Caco-2 (cell line): ENCODE results near the gene DALRD3. TPM values are rescaled to one million over a fixed set of nuclear protein-coding genes. Genes with fewer than 3 reads are reported as not detected.

Experiments used
- BruUV-seq: library from RNA; stranded (reverse); fragments of 400-500 nt; replicated peaks from 2 replicates; lab custom pipeline; 2021; lab: Mats Ljungman, UMichigan
- CTCF ChIA-PET: fragments of 300-600 bp; sonication (Branson Sonifier 250); formaldehyde crosslinking; loops from one replicate; lab custom pipeline; 2022; ENCODE audit warnings: antibody characterized with exemption; lab: Charles Lee
- POLR2A ChIA-PET: fragments of 300-600 bp; sonication (Branson Sonifier 250); formaldehyde crosslinking; loops from one replicate; lab custom pipeline; 2022; ENCODE audit warnings: antibody characterized with exemption; lab: Charles Lee
- DNase-seq, 2 experiments: peaks; one replicate each; pipeline versions ENCODE4 v3.0.0 to v3.0.0-alpha.2; 2020 to 2022
- H3K27me3 ChIP-seq: replicated peaks from 2 replicates; pipeline ENCODE4 v1.6.0; 2011; ENCODE audit warnings: low read length; ENCODE audit not compliant: control insufficient read depth, insufficient read depth
- H3K36me3 ChIP-seq: 2 replicates; pipeline ENCODE4 v1.5.1; 2011; ENCODE audit warnings: low read length; ENCODE audit not compliant: control insufficient read depth, insufficient read depth
- H3K4me1 ChIP-seq: fragments of 250-450 bp; sonication (Bioruptor Pico); 2 replicates; pipeline ENCODE4 v1.5.1; 2020; ENCODE audit warnings: mild to moderate bottlenecking
- H3K4me3 ChIP-seq: 2 replicates; pipeline ENCODE4 v1.5.1; 2011; ENCODE audit warnings: low read depth, mild to moderate bottlenecking, control low read depth, low read length
- H3K9me3 ChIP-seq: fragments of 250-450 bp; sonication (Bioruptor Pico); 2 replicates; pipeline ENCODE4 v1.5.1; 2020; ENCODE audit warnings: mild to moderate bottlenecking, moderate library complexity
- H3K27ac Mint-ChIP-seq: one replicate; pipeline ENCODE4 v1.8.0; 2022; ENCODE audit warnings: mixed read lengths; ENCODE audit not compliant: unreplicated experiment
- H3K27me3 Mint-ChIP-seq: one replicate; pipeline ENCODE4 v1.8.0; 2022; ENCODE audit warnings: mixed read lengths; ENCODE audit not compliant: insufficient read depth, unreplicated experiment
- H3K36me3 Mint-ChIP-seq: one replicate; pipeline ENCODE4 v1.8.0; 2022; ENCODE audit warnings: mild to moderate bottlenecking, mixed read lengths; ENCODE audit not compliant: insufficient read depth, unreplicated experiment
- H3K4me1 Mint-ChIP-seq: one replicate; pipeline ENCODE4 v1.8.0; 2022; ENCODE audit warnings: low read depth, mixed read lengths; ENCODE audit not compliant: unreplicated experiment
- H3K4me3 Mint-ChIP-seq: one replicate; pipeline ENCODE4 v1.8.0; 2022; ENCODE audit warnings: mild to moderate bottlenecking, moderate library complexity, mixed read lengths; ENCODE audit not compliant: unreplicated experiment
- H3K9me3 Mint-ChIP-seq: one replicate; pipeline ENCODE4 v1.8.0; 2022; ENCODE audit warnings: mixed read lengths; ENCODE audit not compliant: unreplicated experiment
- intact Hi-C: fragments of 100-400 bp; cut with micrococcal nuclease; formaldehyde crosslinking; loops from one replicate; pipeline ENCODE4 v1.10.0; 2022; ENCODE audit not compliant: unreplicated experiment
- total RNA-seq: library from RNA; stranded (reverse); gene quantifications from 2 replicates; pipeline ENCODE4 v1.2.3, GENCODE V29; 2022
- TF ChIP-seq, protein P1 (sequence below), 2 experiments: fragments of 200-600 bp in 1 of 2; IDR thresholded peaks; 1 replicate in 1 of 2; 2 replicates in 1 of 2; pipeline versions ENCODE4 v1.5.1 to v1.8.0; 2011 to 2022; ENCODE audit warnings: antibody characterized with exemption in 1 of 2, control low read depth in 1 of 2, inconsistent platforms in 1 of 2, low read depth in 1 of 2, low read length in 1 of 2, mild to moderate bottlenecking in 1 of 2, moderate library complexity in 1 of 2; ENCODE audit not compliant: insufficient read depth in 1 of 2, severe bottlenecking in 1 of 2, unreplicated experiment in 1 of 2

The DALRD3 gene
- total RNA-seq, 1 experiment from 2014 or later = 21.4 TPM

DNA sequence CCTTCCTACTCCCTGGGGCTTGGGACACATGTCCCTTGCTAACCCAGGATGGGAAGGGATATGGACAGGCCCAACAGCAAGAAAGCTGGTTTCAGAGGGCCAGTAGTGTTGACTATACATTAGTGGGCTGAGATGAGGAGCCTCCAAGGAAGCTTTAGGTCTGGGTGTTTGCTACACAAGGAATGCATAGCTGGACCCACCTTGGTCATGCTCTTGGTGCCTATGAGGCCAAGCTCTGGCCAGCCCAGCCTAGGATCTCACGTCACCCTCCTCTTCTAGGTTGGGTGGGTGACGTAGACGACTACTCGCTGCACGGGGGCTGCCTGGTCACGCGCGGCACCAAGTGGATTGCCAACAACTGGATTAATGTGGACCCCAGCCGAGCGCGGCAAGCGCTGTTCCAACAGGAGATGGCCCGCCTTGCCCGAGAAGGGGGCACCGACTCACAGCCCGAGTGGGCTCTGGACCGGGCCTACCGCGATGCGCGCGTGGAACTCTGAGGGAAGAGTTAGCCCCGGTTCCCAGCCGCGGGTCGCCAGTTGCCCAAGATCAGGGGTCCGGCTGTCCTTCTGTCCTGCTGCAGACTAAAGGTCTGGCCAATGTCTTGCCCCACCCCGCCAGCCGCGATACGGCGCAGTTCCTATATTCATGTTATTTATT is 11.8 kb downstream of the DALRD3 start:
- no peak for DNase-seq
- TSS peak; percentile 95 for BruUV-seq
- intact Hi-C loops = loop anchor here (2.0 kb wide), 1 partner anchor 18 kb away; no protein-coding TSS in a partner anchor
- peaks cover 13% of the 10 kb centered on the region for H3K4me1 Mint-ChIP-seq
- ChIA-PET POLR2A (interaction anchor here (0.5 to 2.8 kb wide), 17 partner anchors 12 to 334 kb away, joined by 3 to 92 read pairs (median 9); partner anchors contain the start of genes ARIH2, DALRD3, IMPDH2 and IP6K2), CTCF (interaction anchor here (0.7 to 2.0 kb wide), 11 partner anchors 10 to 797 kb away, joined by 3 to 54 read pairs (median 4); partner anchors contain the start of genes DALRD3, INKA1, NDUFAF3 and P4HTM)
- Histone ChIP-seq H3K4me1 (peaks cover 26% of the 10 kb centered on the region), H3K9me3 (no peaks in the 10 kb centered on the region), H3K4me3 (peak overlapping the region; percentile 92), H3K27me3 (no peaks in the 10 kb centered on the region), H3K36me3 (no peaks in the 10 kb centered on the region; the same call in 1 of the 2 replicates)
- peak overlapping the region; percentile 98 for H3K27ac Mint-ChIP-seq
- peak overlapping the region; percentile 94 for H3K4me3 Mint-ChIP-seq
- H3K27me3 Mint-ChIP-seq = no peaks in the 10 kb centered on the region
- peaks cover 58% of the 10 kb centered on the region for H3K36me3 Mint-ChIP-seq
- TF ChIP-seq, protein P1, sequence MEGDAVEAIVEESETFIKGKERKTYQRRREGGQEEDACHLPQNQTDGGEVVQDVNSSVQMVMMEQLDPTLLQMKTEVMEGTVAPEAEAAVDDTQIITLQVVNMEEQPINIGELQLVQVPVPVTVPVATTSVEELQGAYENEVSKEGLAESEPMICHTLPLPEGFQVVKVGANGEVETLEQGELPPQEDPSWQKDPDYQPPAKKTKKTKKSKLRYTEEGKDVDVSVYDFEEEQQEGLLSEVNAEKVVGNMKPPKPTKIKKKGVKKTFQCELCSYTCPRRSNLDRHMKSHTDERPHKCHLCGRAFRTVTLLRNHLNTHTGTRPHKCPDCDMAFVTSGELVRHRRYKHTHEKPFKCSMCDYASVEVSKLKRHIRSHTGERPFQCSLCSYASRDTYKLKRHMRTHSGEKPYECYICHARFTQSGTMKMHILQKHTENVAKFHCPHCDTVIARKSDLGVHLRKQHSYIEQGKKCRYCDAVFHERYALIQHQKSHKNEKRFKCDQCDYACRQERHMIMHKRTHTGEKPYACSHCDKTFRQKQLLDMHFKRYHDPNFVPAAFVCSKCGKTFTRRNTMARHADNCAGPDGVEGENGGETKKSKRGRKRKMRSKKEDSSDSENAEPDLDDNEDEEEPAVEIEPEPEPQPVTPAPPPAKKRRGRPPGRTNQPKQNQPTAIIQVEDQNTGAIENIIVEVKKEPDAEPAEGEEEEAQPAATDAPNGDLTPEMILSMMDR (IDR thresholded peaks at IDR 0.05; ENCODE audit: insufficient read depth in 1 of 2, low read depth in 1 of 2, low read length in 1 of 2, severe bottlenecking in 1 of 2, unreplicated experiment in 1 of 2) = no peak
- no peaks in the 10 kb centered on the region for H3K9me3 Mint-ChIP-seq

GRCh38 chr3:49005998-49006397 is 12.4 kb downstream of the DALRD3 start:
- no peaks in the 10 kb centered on the region for H3K27me3 Mint-ChIP-seq
- peak overlapping the region; percentile 98 for H3K27ac Mint-ChIP-seq
- Histone ChIP-seq H3K36me3 (no peaks in the 10 kb centered on the region; the same call in 1 of the 2 replicates), H3K4me3 (peak overlapping the region; percentile 92), H3K9me3 (no peaks in the 10 kb centered on the region), H3K27me3 (no peaks in the 10 kb centered on the region), H3K4me1 (peaks cover 26% of the 10 kb centered on the region)
- H3K9me3 Mint-ChIP-seq = no peaks in the 10 kb centered on the region
- H3K4me1 Mint-ChIP-seq = peaks cover 13% of the 10 kb centered on the region
- CTCF ChIA-PET = interaction anchor here (1.5 kb wide), 1 partner anchor 18 kb away, joined by 7 read pairs; no protein-coding TSS in a partner anchor
- H3K36me3 Mint-ChIP-seq = peaks cover 55% of the 10 kb centered on the region
- H3K4me3 Mint-ChIP-seq = peak overlapping the region; percentile 94
- no peak for DNase-seq
- intact Hi-C loops = loop anchor here (2.0 kb wide), 1 partner anchor 17 kb away; no protein-coding TSS in a partner anchor
- POLR2A ChIA-PET = interaction anchor here (2.8 kb wide), 1 partner anchor 16 kb away, joined by 92 read pairs; the partner anchor contains the start of gene NDUFAF3
- TF ChIP-seq, protein P1 (IDR thresholded peaks at IDR 0.05; ENCODE audit: insufficient read depth in 1 of 2, low read depth in 1 of 2, low read length in 1 of 2, severe bottlenecking in 1 of 2, unreplicated experiment in 1 of 2) = no peak
- BruUV-seq = no TSS peak

DNA sequence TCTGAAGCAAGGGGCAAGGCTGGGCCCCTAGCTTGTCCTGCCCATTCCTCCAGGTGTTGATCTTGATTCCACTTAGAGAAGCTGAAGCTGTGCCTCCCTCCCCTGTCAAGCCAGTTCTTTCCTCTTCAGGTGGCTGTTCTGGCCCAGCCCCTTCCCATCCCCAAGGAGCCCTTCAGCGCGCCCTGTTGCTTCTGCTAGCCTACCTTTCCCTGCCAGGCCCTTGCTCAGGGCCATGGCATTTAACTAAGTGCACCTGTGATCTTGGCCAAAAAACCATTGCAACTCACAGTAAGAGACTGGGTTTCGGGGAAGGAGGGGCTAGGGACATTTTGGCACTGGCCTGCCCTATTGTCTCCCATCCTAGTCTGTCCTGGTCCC is 13.1 kb downstream of the DALRD3 start:
- no peak overlapping the region for H3K4me3 ChIP-seq
- no TSS peak for BruUV-seq
- H3K36me3 Mint-ChIP-seq = peaks cover 55% of the 10 kb centered on the region
- H3K4me3 Mint-ChIP-seq = no peak overlapping the region
- H3K9me3 ChIP-seq = no peaks in the 10 kb centered on the region
- TF ChIP-seq, protein P1 (IDR thresholded peaks at IDR 0.05; ENCODE audit: insufficient read depth in 1 of 2, low read depth in 1 of 2, low read length in 1 of 2, severe bottlenecking in 1 of 2, unreplicated experiment in 1 of 2) = no peak
- H3K27me3 Mint-ChIP-seq = no peaks in the 10 kb centered on the region
- no peaks in the 10 kb centered on the region for H3K27me3 ChIP-seq
- peaks cover 26% of the 10 kb centered on the region for H3K4me1 ChIP-seq
- peaks cover 13% of the 10 kb centered on the region for H3K4me1 Mint-ChIP-seq
- ChIA-PET CTCF (interaction anchor here (1.5 kb wide), 1 partner anchor 17 kb away, joined by 7 read pairs; no protein-coding TSS in a partner anchor), POLR2A (no interaction called here)
- H3K36me3 ChIP-seq = no peaks in the 10 kb centered on the region; the same call in 1 of the 2 replicates
- H3K9me3 Mint-ChIP-seq = no peaks in the 10 kb centered on the region
- intact Hi-C loops = no loop called here
- DNase-seq = no peak
- no peak overlapping the region for H3K27ac Mint-ChIP-seq
